Suprapubic skin (tissue), 4 donors: ENCODE measurements around the gene ZFP1. TPM values are rescaled to one million over a fixed set of nuclear protein-coding genes. Genes with fewer than 3 reads are reported as not detected.

Experiments
- DNase-seq, 2 donors: peaks; one replicate each; pipeline ENCODE4 v3.0.0-alpha.2; 2019; ENCODE audit warnings: low spot score in 2 of 2
- H3K27ac ChIP-seq: fragments of 200-600 bp; sonication (generic); one replicate; pipeline ENCODE4 v1.5.1; 2019
- H3K27me3 ChIP-seq: fragments of 200-600 bp; sonication (generic); one replicate; pipeline ENCODE4 v1.5.1; 2019
- H3K36me3 ChIP-seq: fragments of 200-600 bp; sonication (generic); one replicate; pipeline ENCODE4 v1.5.1; 2019
- H3K4me1 ChIP-seq: fragments of 200-600 bp; sonication (generic); one replicate; pipeline ENCODE4 v1.5.1; 2019
- H3K4me3 ChIP-seq: fragments of 200-600 bp; sonication (generic); one replicate; pipeline ENCODE4 v1.5.1; 2019; ENCODE audit warnings: mild to moderate bottlenecking
- H3K9me3 ChIP-seq: fragments of 200-600 bp; sonication (generic); one replicate; pipeline ENCODE4 v1.5.1; 2019
- CTCF ChIP-seq, 2 donors: fragments of 200-600 bp in 1 of 2; fragments of 450-650 bp in 1 of 2; sonication (generic) in 1 of 2; IDR thresholded peaks; one replicate each; pipeline ENCODE4 v1.5.1; 2016 to 2019; ENCODE audit warnings: antibody characterized with exemption in 2 of 2, mild to moderate bottlenecking in 1 of 2, moderate library complexity in 1 of 2
- EP300 ChIP-seq: sonication (generic); formaldehyde crosslinking; IDR thresholded peaks from one replicate; pipeline ENCODE4 v1.6.1; 2017; ENCODE audit warnings: antibody characterized with exemption
- POLR2A ChIP-seq, 2 donors: fragments of 450-650 bp; IDR thresholded peaks; one replicate each; pipeline ENCODE4 v1.6.1; 2017; ENCODE audit warnings: antibody characterized with exemption in 2 of 2, mild to moderate bottlenecking in 2 of 2, moderate library complexity in 2 of 2
- POLR2AphosphoS5 ChIP-seq, 3 donors: sonication (generic); formaldehyde crosslinking; IDR thresholded peaks; one replicate each; pipeline ENCODE4 v1.6.1; 2017; ENCODE audit warnings: antibody characterized with exemption in 3 of 3
- WGBS: methylation state at CpG from one replicate; pipeline ENCODE4 v1.1.5; 2018; 5-methylcytosine and 5-hydroxymethylcytosine counted together
- total RNA-seq, 4 donors: library from RNA; depleted of rRNA; stranded (reverse); fragments of >200 nt; gene quantifications; one replicate each; pipeline ENCODE4 v1.1.0, GENCODE V29; 2016

ZFP1 gene
- total RNA-seq, 4 donors from 2014 or later, result 4.4 to 8.7 (median 6.8) TPM

- 94% methylated on average over 6 of the region's 6 CpGs for WGBS
- Histone ChIP-seq H3K27ac (no peak overlapping the region), H3K4me1 (no peaks in the 10 kb centered on the region), H3K9me3 (peaks cover 24% of the 10 kb centered on the region), H3K36me3 (no peaks in the 10 kb centered on the region), H3K27me3 (no peaks in the 10 kb centered on the region), H3K4me3 (no peak overlapping the region)
- no peak for DNase-seq
- TF ChIP-seq EP300, result no peak
- TF ChIP-seq CTCF (IDR thresholded peaks at IDR 0.05), result no peak
- TF ChIP-seq POLR2A (IDR thresholded peaks at IDR 0.05), result no peak
- no peak for TF ChIP-seq POLR2AphosphoS5 (IDR thresholded peaks at IDR 0.05)
Observed at GRCh38 chr16:75179208-75179607, 30.9 kb downstream of the ZFP1 start.

DNA sequence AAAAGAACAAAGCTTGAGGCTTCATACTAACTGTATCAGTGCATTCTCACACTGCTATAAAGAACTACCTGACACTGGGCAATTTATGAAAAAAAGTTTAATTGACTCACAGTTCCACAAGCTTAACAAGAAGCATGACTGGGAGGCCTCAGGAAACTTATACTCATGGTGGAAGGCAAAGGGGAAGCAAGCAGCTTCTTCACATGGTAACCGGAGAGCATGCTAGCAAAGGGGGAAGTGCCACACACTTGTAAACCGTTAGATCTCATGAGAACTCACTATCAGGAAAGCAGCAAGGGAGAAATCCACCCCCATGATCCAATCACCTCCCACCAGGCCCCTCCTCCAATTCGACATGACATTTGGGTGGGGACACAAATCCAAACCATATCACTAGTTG lies 33.3 kb downstream of the ZFP1 start:
- H3K27me3 ChIP-seq, result no peaks in the 10 kb centered on the region
- H3K9me3 ChIP-seq, result peaks cover 11% of the 10 kb centered on the region
- no peaks in the 10 kb centered on the region for H3K36me3 ChIP-seq
- H3K4me1 ChIP-seq, result no peaks in the 10 kb centered on the region
- no peak overlapping the region for H3K27ac ChIP-seq
- H3K4me3 ChIP-seq, result no peak overlapping the region
- WGBS, result 43% methylated on average over 3 of the region's 3 CpGs
- DNase-seq, result no peak
- TF ChIP-seq CTCF (IDR thresholded peaks at IDR 0.05), result no peak
- TF ChIP-seq POLR2A (IDR thresholded peaks at IDR 0.05), result no peak
- no peak for TF ChIP-seq POLR2AphosphoS5 (IDR thresholded peaks at IDR 0.05)
- no peak for TF ChIP-seq EP300

DNA sequence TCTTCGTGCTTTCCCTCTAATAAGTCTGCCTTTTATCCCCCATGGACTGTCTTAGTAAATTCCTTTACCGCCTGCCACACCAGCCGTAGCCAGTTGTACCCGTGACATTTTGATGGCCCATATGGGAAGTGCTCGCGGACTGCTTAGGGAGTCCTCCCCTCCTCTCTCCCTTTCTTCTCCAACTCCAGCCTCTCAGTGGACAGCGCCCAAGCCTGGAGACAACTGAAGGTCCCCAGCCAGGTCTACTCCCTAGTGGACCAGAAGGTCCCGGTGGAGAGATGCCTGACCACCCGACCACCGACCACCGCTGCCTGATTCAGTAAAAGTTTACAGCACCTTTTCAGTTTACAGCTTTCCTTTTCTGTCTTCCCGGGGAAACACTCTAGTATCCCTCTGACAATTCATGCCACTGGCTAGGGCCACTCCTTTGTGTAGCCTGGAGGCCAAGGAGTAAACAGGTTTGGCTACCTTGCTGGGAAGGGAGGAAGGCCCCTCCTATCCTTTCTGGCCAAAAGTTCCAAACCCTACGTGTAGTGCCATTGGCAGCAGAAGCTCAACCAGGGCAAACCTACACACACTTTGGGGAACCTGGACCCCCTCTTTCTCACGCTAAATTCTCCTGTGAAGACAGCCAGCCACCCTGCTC lies 40.6 kb downstream of the ZFP1 start:
- Histone ChIP-seq H3K4me3 (no peak overlapping the region), H3K9me3 (no peaks in the 10 kb centered on the region), H3K27me3 (peaks cover 3% of the 10 kb centered on the region), H3K36me3 (no peaks in the 10 kb centered on the region), H3K4me1 (no peaks in the 10 kb centered on the region), H3K27ac (no peak overlapping the region)
- TF ChIP-seq POLR2AphosphoS5 (IDR thresholded peaks at IDR 0.05), result no peak
- WGBS, result 68% methylated on average over 14 of the region's 14 CpGs
- DNase-seq, result no peak

GRCh38 chr16:75189638-75190245 lies 41.4 kb downstream of the ZFP1 start:
- TF ChIP-seq CTCF (IDR thresholded peaks at IDR 0.05) (no peak), POLR2AphosphoS5 (IDR thresholded peaks at IDR 0.05) (no peak), POLR2A (IDR thresholded peaks at IDR 0.05) (no peak), EP300 (no peak)
- Histone ChIP-seq H3K27ac (no peak overlapping the region), H3K36me3 (no peaks in the 10 kb centered on the region), H3K9me3 (no peaks in the 10 kb centered on the region), H3K4me1 (no peaks in the 10 kb centered on the region), H3K27me3 (peaks cover 3% of the 10 kb centered on the region), H3K4me3 (no peak overlapping the region)
- 97% methylated on average over 7 of the region's 8 CpGs for WGBS
- no peak for DNase-seq

GRCh38 chr16:75192606-75193264 lies 44.4 kb downstream of the ZFP1 start:
- 79% methylated on average over 21 of the region's 21 CpGs for WGBS

More at GRCh38 chr16:75192606-75193264, 44.4 kb downstream of the ZFP1 start:
- DNase-seq, result peak in 1 of 2 donors; percentile 69
- TF ChIP-seq EP300 (no peak), CTCF (IDR thresholded peaks at IDR 0.05) (no peak), POLR2AphosphoS5 (IDR thresholded peaks at IDR 0.05) (no peak), POLR2A (IDR thresholded peaks at IDR 0.05) (no peak)
- no peaks in the 10 kb centered on the region for H3K9me3 ChIP-seq
- no peak overlapping the region for H3K27ac ChIP-seq
- no peaks in the 10 kb centered on the region for H3K4me1 ChIP-seq
- no peaks in the 10 kb centered on the region for H3K36me3 ChIP-seq
- H3K27me3 ChIP-seq, result peaks cover 6% of the 10 kb centered on the region
- H3K4me3 ChIP-seq, result no peak overlapping the region
